H9 (cell line): Measurements from ENCODE around the gene FBRSL1. TPM values are rescaled to one million over a fixed set of nuclear protein-coding genes. Genes with fewer than 3 reads are reported as not detected.

Source experiments
- DNase-seq: peaks from one replicate; pipeline ENCODE4 v3.0.0-alpha.2; 2017
- H2AFZ ChIP-seq: one replicate; pipeline ENCODE4 v1.6.1; 2013; ENCODE audit warnings: mild to moderate bottlenecking, low read length, control low read depth, moderate library complexity
- H2AK5ac ChIP-seq: 2 replicates; pipeline ENCODE4 v1.6.1; 2013; ENCODE audit warnings: low read length, control low read depth, mixed read lengths; ENCODE audit not compliant: insufficient read length
- H2BK120ac ChIP-seq: one replicate; pipeline ENCODE4 v1.6.1; 2013; ENCODE audit warnings: low read depth, mild to moderate bottlenecking, low read length, control low read depth, inconsistent platforms; ENCODE audit not compliant: poor library complexity, severe bottlenecking
- H2BK12ac ChIP-seq: 2 replicates; pipeline ENCODE4 v1.6.1; 2013; ENCODE audit warnings: low read length, control low read depth, mixed read lengths, low read depth; ENCODE audit not compliant: insufficient read length
- H2BK15ac ChIP-seq: 2 replicates; pipeline ENCODE4 v1.6.1; 2013; ENCODE audit warnings: low read depth, low read length, control low read depth
- H2BK20ac ChIP-seq: one replicate; pipeline ENCODE4 v1.6.1; 2013; ENCODE audit warnings: low read depth, mild to moderate bottlenecking, low read length, control low read depth, inconsistent platforms; ENCODE audit not compliant: poor library complexity, severe bottlenecking
- H2BK5ac ChIP-seq: 2 replicates; pipeline ENCODE4 v1.6.1; 2013; ENCODE audit warnings: low read length, control low read depth, mixed read lengths; ENCODE audit not compliant: insufficient read length
- H3K14ac ChIP-seq: 2 replicates; pipeline ENCODE4 v1.6.1; 2013; ENCODE audit warnings: low read length, control low read depth; ENCODE audit not compliant: insufficient read depth
- H3K18ac ChIP-seq: 2 replicates; pipeline ENCODE4 v1.6.1; 2013; ENCODE audit warnings: low read depth, mild to moderate bottlenecking, mixed read lengths, low read length, control low read depth; ENCODE audit not compliant: insufficient read length
- H3K23ac ChIP-seq: 2 replicates; pipeline ENCODE4 v1.6.1; 2013; ENCODE audit warnings: low read length, control low read depth, mixed read lengths, low read depth; ENCODE audit not compliant: insufficient read length
- H3K23me2 ChIP-seq: 2 replicates; pipeline ENCODE4 v1.6.1; 2013; ENCODE audit warnings: low read depth, mild to moderate bottlenecking, mixed read lengths, low read length, control low read depth; ENCODE audit not compliant: insufficient read length, poor library complexity, severe bottlenecking
- H3K27ac ChIP-seq: 2 replicates; pipeline ENCODE4 v1.5.1; 2013; ENCODE audit warnings: low read length, control low read depth, mixed read lengths, low read depth; ENCODE audit not compliant: insufficient read length
- H3K27me3 ChIP-seq: 2 replicates; pipeline ENCODE4 v1.6.1; 2013; ENCODE audit warnings: low read length, control low read depth, inconsistent platforms; ENCODE audit not compliant: insufficient read depth
- H3K4ac ChIP-seq: 2 replicates; pipeline ENCODE4 v1.6.1; 2013; ENCODE audit warnings: low read depth, mild to moderate bottlenecking, control low read depth, inconsistent platforms, low read length, moderate library complexity
- H3K4me1 ChIP-seq: 2 replicates; pipeline ENCODE4 v1.6.1; 2013; ENCODE audit warnings: low read length, control low read depth, inconsistent platforms; ENCODE audit not compliant: insufficient read depth
- H3K4me2 ChIP-seq: 2 replicates; pipeline ENCODE4 v1.6.1; 2013; ENCODE audit warnings: low read length, control low read depth, mixed read lengths; ENCODE audit not compliant: insufficient read length, insufficient read depth
- H3K56ac ChIP-seq: 2 replicates; pipeline ENCODE4 v1.6.1; 2013; ENCODE audit warnings: low read depth, mild to moderate bottlenecking, mixed read lengths, low read length, control low read depth; ENCODE audit not compliant: insufficient read length
- H3K79me1 ChIP-seq: 2 replicates; pipeline ENCODE4 v1.6.1; 2013; ENCODE audit warnings: low read depth, mild to moderate bottlenecking, moderate library complexity, low read length, control low read depth, inconsistent platforms; ENCODE audit not compliant: insufficient read depth, poor library complexity, severe bottlenecking
- H3K79me2 ChIP-seq: 2 replicates; pipeline ENCODE4 v1.6.1; 2013; ENCODE audit warnings: low read length, control low read depth, inconsistent platforms; ENCODE audit not compliant: insufficient read depth
- H3K9ac ChIP-seq: 2 replicates; pipeline ENCODE4 v1.6.1; 2013; ENCODE audit warnings: low read length, control low read depth, mixed read lengths; ENCODE audit not compliant: insufficient read length; ENCODE audit errors: extremely low read depth
- H3K9me3 ChIP-seq: one replicate; pipeline ENCODE4 v1.6.1; 2013; ENCODE audit warnings: low read depth, low read length, inconsistent platforms; ENCODE audit not compliant: control insufficient read depth
- H3T11ph ChIP-seq: one replicate; pipeline ENCODE4 v1.6.1; 2013; ENCODE audit warnings: mild to moderate bottlenecking, low read length, control low read depth, inconsistent platforms
- H4K20me1 ChIP-seq: one replicate; pipeline ENCODE4 v1.6.1; 2013; ENCODE audit not compliant: control insufficient read depth, insufficient read length, insufficient read depth
- H4K5ac ChIP-seq: 2 replicates; pipeline ENCODE4 v1.6.1; 2013; ENCODE audit warnings: low read depth, mild to moderate bottlenecking, mixed read lengths, low read length, control low read depth; ENCODE audit not compliant: insufficient read length
- H4K8ac ChIP-seq: replicated peaks from 2 replicates; pipeline ENCODE4 v1.6.1; 2013; ENCODE audit warnings: low read length, control low read depth, mixed read lengths, low read depth; ENCODE audit not compliant: insufficient read length
- H4K91ac ChIP-seq: 2 replicates; pipeline ENCODE4 v1.6.1; 2013; ENCODE audit warnings: low read depth, mild to moderate bottlenecking, moderate library complexity, mixed read lengths, low read length, control low read depth; ENCODE audit not compliant: insufficient read length
- H3K27ac Mint-ChIP-seq, 3 experiments: 2 replicates in 2 of 3; 3 replicates in 1 of 3; pipeline ENCODE4 v1.8.0; 2020 to 2021; ENCODE audit warnings: mixed read lengths in 3 of 3, mild to moderate bottlenecking in 1 of 3, moderate library complexity in 1 of 3
- H3K27me3 Mint-ChIP-seq: 2 replicates; pipeline ENCODE4 v1.8.0; 2021; ENCODE audit warnings: low read depth, mild to moderate bottlenecking, moderate library complexity, mixed read lengths
- H3K36me3 Mint-ChIP-seq, 3 experiments: 2 replicates in 2 of 3; 3 replicates in 1 of 3; pipeline ENCODE4 v1.8.0; 2020 to 2021; ENCODE audit warnings: low read depth in 3 of 3, mixed read lengths in 3 of 3; ENCODE audit not compliant: insufficient read depth in 1 of 3
- H3K4me1 Mint-ChIP-seq, 2 experiments: 2 replicates each; pipeline ENCODE4 v1.8.0; 2020; ENCODE audit warnings: mixed read lengths in 2 of 2
- H3K4me3 Mint-ChIP-seq, 2 experiments: 2 replicates in 1 of 2; 3 replicates in 1 of 2; pipeline ENCODE4 v1.8.0; 2020 to 2021; ENCODE audit warnings: mild to moderate bottlenecking in 2 of 2, mixed read lengths in 2 of 2, moderate library complexity in 1 of 2
- H3K9me3 Mint-ChIP-seq, 2 experiments: 2 replicates in 1 of 2; 3 replicates in 1 of 2; pipeline ENCODE4 v1.8.0; 2020; ENCODE audit warnings: mild to moderate bottlenecking in 2 of 2, mixed read lengths in 2 of 2, moderate library complexity in 1 of 2
- CTCF ChIP-seq: fragments of 200-600 bp; sonication (generic); conservative IDR thresholded peaks from 3 replicates; pipeline ENCODE4 v1.8.0; 2021; ENCODE audit warnings: antibody characterized with exemption, mild to moderate bottlenecking
- WGBS: extraction: QIAGEN DNeasy Blood & Tissue Kit; methylation state at CpG from one replicate; pipeline ENCODE4 v1.1.7; 2013; ENCODE audit warnings: missing lambda C conversion rate, low lambda C conversion rate, mixed read lengths; ENCODE audit not compliant: insufficient read length; ENCODE audit errors: extremely low coverage; 5-methylcytosine and 5-hydroxymethylcytosine counted together
- total RNA-seq: library from RNA; stranded (reverse); gene quantifications from 2 replicates; pipeline ENCODE4 v1.2.1, GENCODE V29; 2021

Gene FBRSL1
- total RNA-seq, 1 experiment from 2014 or later, result 90.8 TPM

GRCh38 chr12:132517013-132517739 is 27.2 kb downstream of the FBRSL1 start:
- Mint-ChIP-seq H3K36me3 (peaks cover 17 to 20% (median 19%) of the 10 kb centered on the region in 3 experiments), H3K4me1 (no peaks in the 10 kb centered on the region; a peak in 1 of 4 replicates), H3K27me3 (peaks cover 62% of the 10 kb centered on the region), H3K9me3 (peaks cover 16 to 17% of the 10 kb centered on the region in 2 experiments), H3K27ac (0 out of 7 replicates have a peak overlapping the region, but pooled peaks of 1 of the 3 experiments have one; percentile 64), H3K4me3 (no peak overlapping the region)
- no peak overlapping the region for H2AFZ ChIP-seq
- no peak overlapping the region for H3K4me2 ChIP-seq
- no peak overlapping the region for H2BK120ac ChIP-seq
- H2BK20ac ChIP-seq, result no peak overlapping the region
- H4K8ac ChIP-seq, result no peak overlapping the region
- no peak overlapping the region for H3K56ac ChIP-seq
- H3K9ac ChIP-seq, result no peak overlapping the region
- no peaks in the 10 kb centered on the region for H4K20me1 ChIP-seq
- H4K5ac ChIP-seq, result no peak overlapping the region
- H2BK15ac ChIP-seq, result no peak overlapping the region
- no peak for DNase-seq
- H3K14ac ChIP-seq, result no peak overlapping the region
- no peak overlapping the region for H2BK5ac ChIP-seq
- no peaks in the 10 kb centered on the region for H3K23me2 ChIP-seq
- H3K27me3 ChIP-seq, result peaks cover 3% of the 10 kb centered on the region; the same call in 1 of the 2 replicates
- no peak overlapping the region for H3K27ac ChIP-seq
- no peak overlapping the region for H3K4ac ChIP-seq
- H3K23ac ChIP-seq, result no peak overlapping the region
- H3K79me1 ChIP-seq, result no peaks in the 10 kb centered on the region
- no peak overlapping the region for H2AK5ac ChIP-seq
- H3K79me2 ChIP-seq, result no peaks in the 10 kb centered on the region
- H3T11ph ChIP-seq, result no peak overlapping the region
- H3K4me1 ChIP-seq, result no peaks in the 10 kb centered on the region
- H3K18ac ChIP-seq, result no peak overlapping the region
- no peak overlapping the region for H4K91ac ChIP-seq
- no peak overlapping the region for H2BK12ac ChIP-seq
- H3K9me3 ChIP-seq, result peaks cover 15% of the 10 kb centered on the region
- TF ChIP-seq CTCF, result no peak
- no CpG with 5 or more reads among the region's 19 CpGs for WGBS
